Tibial nerve (tissue), 4 donors: Measurements from ENCODE around the gene KIF25. TPM values are rescaled to one million over a fixed set of nuclear protein-coding genes. Genes with fewer than 3 reads are reported as not detected.
"Not testable (repeated sequence)": the region's sequence is repeated elsewhere in the genome, so short reads cannot be mapped to it uniquely, and the experiment has no call there.

Source experiments
- DNase-seq, 2 donors: peaks; one replicate each; pipeline ENCODE4 v3.0.0-alpha.2; 2019; ENCODE audit warnings: low spot score in 2 of 2
- H3K27ac ChIP-seq, 4 donors: fragments of 200-600 bp; sonication (generic) in 3 of 4; one replicate each; pipeline ENCODE4 v1.5.1; 2017 to 2019; ENCODE audit warnings: mild to moderate bottlenecking in 1 of 4
- H3K27me3 ChIP-seq, 2 donors: fragments of 200-600 bp; sonication (generic) in 1 of 2; one replicate each; pipeline versions ENCODE4 v1.5.1 to v1.6.0; 2017 to 2019
- H3K36me3 ChIP-seq, 3 donors: fragments of 200-600 bp; sonication (generic); one replicate each; pipeline ENCODE4 v1.5.1; 2018 to 2019
- H3K4me1 ChIP-seq, 4 donors: fragments of 200-600 bp; sonication (generic) in 3 of 4; one replicate each; pipeline ENCODE4 v1.5.1; 2017 to 2019
- H3K4me3 ChIP-seq, 4 donors: fragments of 200-600 bp; sonication (generic) in 3 of 4; one replicate each; pipeline ENCODE4 v1.5.1; 2017 to 2019; ENCODE audit warnings: mild to moderate bottlenecking in 1 of 4, moderate library complexity in 1 of 4
- H3K9me3 ChIP-seq, 4 donors: fragments of 200-600 bp; sonication (generic) in 3 of 4; one replicate each; pipeline ENCODE4 v1.5.1; 2017 to 2019
- EP300 ChIP-seq, 2 donors: sonication (generic); formaldehyde crosslinking; IDR thresholded peaks; one replicate each; pipeline ENCODE4 v1.6.1; 2017; ENCODE audit warnings: antibody characterized with exemption in 2 of 2, mild to moderate bottlenecking in 1 of 2
- POLR2A ChIP-seq, 2 donors: fragments of 450-650 bp; IDR thresholded peaks; one replicate each; pipeline ENCODE4 v1.6.1; 2017; ENCODE audit warnings: antibody characterized with exemption in 2 of 2, mild to moderate bottlenecking in 2 of 2, moderate library complexity in 2 of 2
- WGBS, 2 donors: methylation state at CpG; one replicate each; pipeline ENCODE4 v1.1.5; 2018; 5-methylcytosine and 5-hydroxymethylcytosine counted together
- total RNA-seq, 4 donors: library from RNA; depleted of rRNA; stranded (reverse); fragments of >200 nt; gene quantifications; one replicate each; pipeline ENCODE4 v1.1.0, GENCODE V29; 2016
- TF ChIP-seq, protein P1 (sequence below), 5 experiments: fragments of 200-600 bp in 3 of 5; fragments of 450-650 bp in 2 of 5; sonication (generic) in 3 of 5; IDR thresholded peaks; one replicate each; pipeline ENCODE4 v1.5.1; 2016 to 2019; ENCODE audit warnings: antibody characterized with exemption in 5 of 5, mild to moderate bottlenecking in 3 of 5, moderate library complexity in 2 of 5

Gene KIF25
- total RNA-seq, 4 donors from 2014 or later = not detected

DNA sequence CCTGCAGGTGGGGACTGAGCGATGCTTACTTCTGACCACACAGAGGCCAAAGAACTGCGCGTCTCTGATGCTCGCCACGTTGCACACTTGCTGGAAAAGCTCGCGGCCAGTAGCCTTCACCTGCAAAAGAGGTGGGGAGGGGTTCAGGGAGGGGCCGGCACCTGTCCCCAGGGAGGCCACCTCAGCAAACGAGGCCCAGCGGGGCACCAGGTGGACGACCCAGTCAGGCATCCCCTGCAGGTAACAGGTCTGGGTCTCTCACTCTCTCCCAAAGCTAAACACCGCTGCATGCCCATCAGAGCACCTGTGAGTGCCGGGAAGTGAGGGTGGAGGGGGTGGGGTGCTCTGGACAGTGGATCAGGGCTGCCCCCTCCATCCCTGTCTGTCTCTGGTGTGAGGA lies 77.7 kb downstream of the KIF25 start:
- H3K27me3 ChIP-seq = no peaks in the 10 kb centered on the region
- DNase-seq = no peak
- H3K4me1 ChIP-seq = peaks cover 0 to 30% (median 5%) of the 10 kb centered on the region in 4 donors
- no peaks in the 10 kb centered on the region for H3K9me3 ChIP-seq
- no peak overlapping the region for H3K4me3 ChIP-seq
- TF ChIP-seq POLR2A (IDR thresholded peaks at IDR 0.05) = no peak
- no peak for TF ChIP-seq EP300 (IDR thresholded peaks at IDR 0.05)
- TF ChIP-seq, protein P1, sequence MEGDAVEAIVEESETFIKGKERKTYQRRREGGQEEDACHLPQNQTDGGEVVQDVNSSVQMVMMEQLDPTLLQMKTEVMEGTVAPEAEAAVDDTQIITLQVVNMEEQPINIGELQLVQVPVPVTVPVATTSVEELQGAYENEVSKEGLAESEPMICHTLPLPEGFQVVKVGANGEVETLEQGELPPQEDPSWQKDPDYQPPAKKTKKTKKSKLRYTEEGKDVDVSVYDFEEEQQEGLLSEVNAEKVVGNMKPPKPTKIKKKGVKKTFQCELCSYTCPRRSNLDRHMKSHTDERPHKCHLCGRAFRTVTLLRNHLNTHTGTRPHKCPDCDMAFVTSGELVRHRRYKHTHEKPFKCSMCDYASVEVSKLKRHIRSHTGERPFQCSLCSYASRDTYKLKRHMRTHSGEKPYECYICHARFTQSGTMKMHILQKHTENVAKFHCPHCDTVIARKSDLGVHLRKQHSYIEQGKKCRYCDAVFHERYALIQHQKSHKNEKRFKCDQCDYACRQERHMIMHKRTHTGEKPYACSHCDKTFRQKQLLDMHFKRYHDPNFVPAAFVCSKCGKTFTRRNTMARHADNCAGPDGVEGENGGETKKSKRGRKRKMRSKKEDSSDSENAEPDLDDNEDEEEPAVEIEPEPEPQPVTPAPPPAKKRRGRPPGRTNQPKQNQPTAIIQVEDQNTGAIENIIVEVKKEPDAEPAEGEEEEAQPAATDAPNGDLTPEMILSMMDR (IDR thresholded peaks at IDR 0.05) = no peak
- no peaks in the 10 kb centered on the region for H3K36me3 ChIP-seq
- WGBS, 2 donors = 89 to 90% methylated on average over 2 to 13 of the region's 13 CpGs
- no peak overlapping the region for H3K27ac ChIP-seq

DNA sequence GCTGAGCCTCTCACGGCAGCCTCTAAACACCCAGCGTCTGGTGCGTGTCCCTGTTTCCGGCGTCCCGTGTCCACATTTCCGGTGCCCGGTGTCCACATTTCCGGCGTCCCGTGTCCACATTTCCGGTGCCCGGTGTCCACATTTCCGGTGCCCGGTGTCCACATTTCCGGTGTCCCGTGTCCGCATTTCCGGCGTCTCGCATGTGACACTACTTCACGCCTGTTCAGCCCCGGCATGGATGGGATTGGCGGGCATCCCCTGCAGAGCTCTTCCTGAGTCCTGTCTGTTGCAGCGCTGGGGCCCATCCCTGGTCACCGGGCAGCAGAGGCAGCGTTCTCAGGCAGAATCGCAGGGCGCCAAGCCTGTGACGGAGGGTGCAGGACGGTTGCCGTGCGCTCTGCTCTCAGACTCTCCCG lies 78.3 kb downstream of the KIF25 start:
- Histone ChIP-seq H3K9me3 (no peaks in the 10 kb centered on the region), H3K36me3 (no peaks in the 10 kb centered on the region), H3K4me1 (peaks cover 0 to 30% (median 5%) of the 10 kb centered on the region in 4 donors), H3K4me3 (no peak overlapping the region), H3K27ac (no peak overlapping the region), H3K27me3 (no peaks in the 10 kb centered on the region)
- 88 to 93% methylated on average over 29 to 33 of the region's 34 CpGs for WGBS, 2 donors
- TF ChIP-seq EP300 (IDR thresholded peaks at IDR 0.05) (no peak), POLR2A (IDR thresholded peaks at IDR 0.05) (no peak)
- TF ChIP-seq, protein P1 (IDR thresholded peaks at IDR 0.05) = no peak
- DNase-seq = no peak

DNA sequence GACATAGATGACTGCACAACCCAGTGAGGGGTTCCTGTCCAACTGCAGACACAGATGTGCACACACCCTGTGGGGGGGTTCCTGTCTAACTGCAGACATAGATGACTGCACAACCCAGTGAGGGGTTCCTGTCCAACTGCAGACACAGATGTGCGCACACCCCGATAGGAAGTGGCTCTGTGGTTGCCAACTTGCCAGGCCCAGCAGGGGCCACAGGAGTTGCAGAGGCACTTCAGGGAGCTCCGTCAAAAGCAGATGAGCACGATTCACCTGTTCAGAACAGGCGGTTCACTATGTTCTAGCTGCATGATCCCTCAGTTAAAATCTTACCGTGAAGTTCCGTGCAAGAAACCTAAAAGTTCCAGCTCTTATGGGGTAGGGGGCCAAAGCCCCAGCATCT lies 79.9 kb downstream of the KIF25 start:
- H3K9me3 ChIP-seq, DNase-seq, H3K36me3 ChIP-seq, H3K4me3 ChIP-seq, H3K27me3 ChIP-seq: not testable (repeated sequence)
- 95 to 97% methylated on average over 7 of the region's 7 CpGs for WGBS, 2 donors
- Histone ChIP-seq H3K4me1 (peaks cover 0 to 26% (median 5%) of the 10 kb centered on the region in 4 donors), H3K27ac (peak overlapping the region in 1 of 4 donors; percentile 79)

DNA sequence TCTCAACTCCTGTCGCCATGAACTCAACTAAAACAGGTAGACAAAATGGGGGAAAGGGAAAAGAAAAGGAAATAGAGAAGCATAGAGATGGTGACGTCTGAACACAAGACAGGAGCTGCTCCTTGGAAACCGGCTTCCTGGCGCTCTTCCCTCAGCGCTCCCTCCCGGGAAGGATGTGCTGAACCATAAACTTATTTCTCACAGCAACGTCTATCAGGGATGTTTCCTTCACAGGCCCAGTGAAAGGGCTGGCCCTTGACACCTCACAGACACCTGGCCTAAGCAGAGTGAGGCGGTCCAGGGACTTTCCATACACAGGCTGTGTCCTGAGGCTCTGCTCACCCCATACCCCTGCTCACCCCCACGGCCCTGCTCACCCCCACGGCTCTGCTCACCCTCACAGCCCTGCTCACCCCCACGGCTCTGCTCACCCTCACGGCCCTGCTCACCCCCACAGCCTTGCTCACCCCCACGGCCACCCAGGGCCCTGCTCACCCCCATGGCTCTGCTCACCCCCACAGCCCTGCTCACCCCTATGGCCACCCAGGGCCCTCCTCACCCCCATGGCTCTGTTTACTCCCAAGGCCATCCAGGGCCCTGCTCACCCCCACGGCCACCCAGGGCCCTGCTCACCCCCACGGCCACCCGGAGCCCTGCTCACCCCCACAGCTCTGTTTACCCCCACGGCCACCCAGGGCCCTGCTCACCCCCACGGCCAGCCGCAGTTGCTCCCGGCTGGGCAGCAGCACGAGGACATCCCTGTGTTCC lies 80.9 kb downstream of the KIF25 start:
- no peaks in the 10 kb centered on the region for H3K9me3 ChIP-seq
- WGBS, 2 donors = 54 to 57% methylated on average over 20 to 21 of the region's 21 CpGs
- H3K4me3 ChIP-seq = peak overlapping the region in 2 of 4 donors; percentile 3 to 29
- H3K27ac ChIP-seq = peak overlapping the region; percentile 34 to 79 (median 62)
- H3K36me3 ChIP-seq = no peaks in the 10 kb centered on the region
- TF ChIP-seq EP300 (IDR thresholded peaks at IDR 0.05) (no peak), POLR2A (IDR thresholded peaks at IDR 0.05) (no peak)
- TF ChIP-seq, protein P1 (IDR thresholded peaks at IDR 0.05) = no peak
- peaks cover 0 to 24% (median 5%) of the 10 kb centered on the region in 4 donors for H3K4me1 ChIP-seq
- DNase-seq = no peak
- no peaks in the 10 kb centered on the region for H3K27me3 ChIP-seq

DNA sequence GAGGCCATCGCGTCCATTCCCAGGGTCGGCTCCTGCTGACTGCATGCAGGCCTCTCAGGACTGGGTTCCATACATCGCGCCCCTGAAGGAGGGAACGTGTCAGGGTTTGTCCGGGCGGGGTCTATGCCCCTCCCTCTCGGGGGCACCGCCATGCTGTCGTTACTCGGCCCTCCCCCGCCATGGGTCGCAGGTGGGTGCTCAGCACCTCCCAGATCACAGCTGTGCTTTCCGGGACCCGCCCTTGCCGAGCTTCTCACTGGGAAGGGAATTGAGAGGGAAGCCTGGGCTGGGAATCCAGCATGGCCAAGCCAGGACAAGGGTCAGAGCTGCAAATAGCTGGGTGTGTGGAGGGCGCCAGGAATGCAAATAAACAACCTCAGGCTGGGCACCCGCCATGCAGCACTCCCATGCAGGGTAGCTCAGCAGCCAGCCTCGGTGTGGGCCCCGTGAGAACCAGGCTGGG lies 81.5 kb downstream of the KIF25 start, which contains the start of gene FRMD1:
Gene FRMD1, minus strand, starts transcription at position 270 of the 463 bp plus-strand sequence. Its CDS starts 118 bp downstream, at position 152.
- H3K27me3 ChIP-seq = no peaks in the 10 kb centered on the region
- TF ChIP-seq POLR2A (IDR thresholded peaks at IDR 0.05) = peak in 1 of 2 donors; percentile 13
- TF ChIP-seq, protein P1 (IDR thresholded peaks at IDR 0.05) = no peak
- no peak for DNase-seq
- no peaks in the 10 kb centered on the region for H3K36me3 ChIP-seq
- peaks cover 0 to 24% (median 5%) of the 10 kb centered on the region in 4 donors for H3K4me1 ChIP-seq
- H3K4me3 ChIP-seq = peak within 1 kb of the TSS in 2 of 4 donors; percentile 3 to 29
- WGBS, 2 donors = 31 to 52% methylated on average over 19 to 21 of the region's 21 CpGs
- H3K9me3 ChIP-seq = no peaks in the 10 kb centered on the region
- H3K27ac ChIP-seq = peak within 1 kb of the TSS; percentile 34 to 79 (median 62)
